Measurements from ENCODE around the gene SLAMF7.
"Not testable (repeated sequence)": the region's sequence is repeated elsewhere in the genome, so short reads cannot be mapped to it uniquely, and the experiment has no call there.

Gene SLAMF7

DNA sequence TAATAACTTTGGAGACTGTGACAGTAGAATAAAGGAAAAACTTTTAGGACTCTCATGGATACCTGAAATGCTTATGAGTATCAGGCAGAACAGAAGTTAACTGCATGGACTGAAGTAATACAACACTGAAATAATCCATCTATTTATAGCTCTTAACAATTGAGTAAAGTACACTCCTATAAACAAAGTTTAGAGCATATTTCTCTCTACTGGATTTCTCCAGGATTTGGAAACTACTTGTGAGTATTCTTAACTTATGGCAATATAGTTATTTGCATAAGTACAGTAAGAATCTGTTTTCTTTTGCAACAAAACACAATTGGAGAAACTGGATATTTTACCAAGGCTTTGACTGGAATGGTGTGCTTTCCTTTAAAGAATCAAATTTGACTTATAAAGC is 17.6 kb upstream of the SLAMF7 start:
- DNase-seq, result no peak

- no peak for DNase-seq
Observed at GRCh38 chr1:160722726-160723125, 16.3 kb upstream of the SLAMF7 start.

DNA sequence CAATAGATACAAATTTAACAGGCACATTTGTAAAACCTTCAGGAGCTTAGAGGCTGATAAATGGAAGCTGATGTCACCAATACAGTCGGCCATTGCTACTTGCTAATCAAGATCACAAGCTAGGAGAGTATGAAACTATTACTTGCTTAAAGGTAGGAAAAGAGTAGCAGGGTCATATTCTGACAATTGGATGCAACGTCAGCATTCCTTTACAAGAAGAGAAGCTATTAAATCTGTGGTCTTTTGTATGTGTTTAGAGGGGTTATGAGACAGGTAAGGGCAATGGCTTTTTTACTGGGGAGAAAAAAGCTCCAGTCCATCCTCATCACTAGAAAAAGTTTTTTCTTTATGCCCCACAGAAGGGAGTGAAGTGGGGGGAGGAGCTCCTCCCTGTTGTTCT is 15.7 kb upstream of the SLAMF7 start:
- no peak for DNase-seq

GRCh38 chr1:160724465-160725242 is 14.4 kb upstream of the SLAMF7 start:
- no peak for DNase-seq

GRCh38 chr1:160726114-160726497 is 12.9 kb upstream of the SLAMF7 start:
- DNase-seq, result no peak

DNA sequence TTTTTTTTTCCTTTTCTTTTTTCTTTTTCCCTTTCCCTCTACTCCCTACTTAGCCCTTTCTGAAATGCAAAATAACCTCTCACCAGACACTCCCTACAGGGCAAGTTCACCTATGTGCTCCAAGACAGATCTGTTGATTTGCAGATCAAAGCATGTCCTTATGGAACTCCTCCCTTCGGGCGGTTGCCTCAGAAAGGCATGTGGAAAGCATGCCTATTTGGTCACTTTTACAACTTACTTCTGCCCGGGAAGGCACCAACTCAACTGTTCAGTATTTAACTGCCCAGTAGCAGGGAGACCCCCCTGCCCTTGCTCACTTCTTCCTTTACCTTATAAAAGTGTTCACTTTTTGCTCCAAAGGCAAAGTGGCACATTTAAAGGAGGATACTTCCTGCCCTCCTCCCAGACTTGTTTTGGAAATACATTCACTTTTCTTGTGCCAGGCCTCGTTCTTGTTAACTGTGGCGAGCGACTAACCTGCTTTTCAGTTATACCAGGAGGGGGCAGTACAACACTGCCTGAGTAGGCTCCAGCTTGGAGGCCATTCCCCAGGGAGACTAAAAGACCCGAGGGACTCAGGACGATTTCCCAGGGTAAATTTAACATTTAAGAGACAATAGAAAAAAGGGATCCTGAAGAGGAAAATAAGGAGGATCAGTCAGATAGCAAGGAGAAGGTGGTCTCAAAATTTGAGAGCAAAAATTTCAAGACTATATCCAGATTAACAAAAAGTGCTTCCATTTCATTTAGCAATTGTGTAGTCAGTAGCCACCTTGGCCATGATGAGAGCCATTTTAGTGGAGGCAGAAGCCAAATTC is 12.3 kb upstream of the SLAMF7 start:
- DNase-seq, result peak; percentile 15

DNA sequence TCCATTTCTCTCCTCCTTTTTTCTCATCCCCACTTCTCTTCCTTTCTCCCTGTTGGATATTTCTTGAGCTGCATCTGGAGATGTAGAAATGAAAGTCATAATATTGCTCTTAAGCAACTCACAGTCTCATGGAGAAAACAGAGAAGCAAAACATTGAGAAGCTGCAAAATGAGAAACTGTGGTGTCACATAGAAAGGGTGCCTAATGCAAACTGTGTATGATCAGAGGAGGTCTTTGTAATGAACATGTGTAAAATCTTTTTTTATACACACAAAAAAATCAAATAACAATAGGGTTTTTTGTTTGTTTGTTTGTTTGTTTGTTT is 11.8 kb upstream of the SLAMF7 start:
- DNase-seq, result no peak

DNA sequence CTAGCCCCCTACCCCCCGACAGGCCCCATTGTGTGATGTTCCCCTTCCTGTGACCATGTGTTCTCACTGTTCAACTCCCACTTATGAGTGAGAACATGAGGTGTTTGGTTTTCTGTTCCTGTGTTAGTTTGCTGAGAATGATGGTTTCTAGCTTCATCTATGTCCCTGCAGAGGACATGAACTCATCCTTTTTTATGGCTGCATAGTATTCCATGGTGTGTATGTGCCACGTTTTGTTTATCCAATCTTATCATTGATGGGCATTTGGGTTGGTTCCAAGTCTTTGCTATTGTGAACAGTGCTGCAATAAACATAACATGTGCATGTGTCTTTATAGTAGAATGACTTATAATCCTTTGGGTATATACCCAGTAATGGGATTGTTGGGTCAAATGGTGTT is 7.5 kb upstream of the SLAMF7 start:
- DNase-seq, result not testable (repeated sequence)

DNA sequence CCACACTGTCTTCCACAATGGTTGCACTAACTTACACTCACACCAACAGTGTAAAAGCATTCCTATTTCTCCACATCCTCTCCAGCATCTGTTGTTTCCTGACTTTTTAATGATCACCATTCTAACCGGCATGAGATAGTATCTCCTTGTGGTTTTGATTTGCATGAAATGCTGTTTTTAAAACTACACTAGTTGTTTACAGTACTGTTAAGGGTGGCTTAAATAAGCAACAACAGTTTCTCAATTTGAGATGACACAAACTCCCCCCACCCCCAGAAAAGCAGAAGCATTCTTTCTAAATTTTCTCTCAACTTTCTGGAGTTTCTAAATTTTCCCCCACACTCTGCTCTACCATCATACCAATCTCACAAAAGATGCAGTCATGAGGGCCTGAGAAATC is 7.1 kb upstream of the SLAMF7 start:
- no peak for DNase-seq

DNA sequence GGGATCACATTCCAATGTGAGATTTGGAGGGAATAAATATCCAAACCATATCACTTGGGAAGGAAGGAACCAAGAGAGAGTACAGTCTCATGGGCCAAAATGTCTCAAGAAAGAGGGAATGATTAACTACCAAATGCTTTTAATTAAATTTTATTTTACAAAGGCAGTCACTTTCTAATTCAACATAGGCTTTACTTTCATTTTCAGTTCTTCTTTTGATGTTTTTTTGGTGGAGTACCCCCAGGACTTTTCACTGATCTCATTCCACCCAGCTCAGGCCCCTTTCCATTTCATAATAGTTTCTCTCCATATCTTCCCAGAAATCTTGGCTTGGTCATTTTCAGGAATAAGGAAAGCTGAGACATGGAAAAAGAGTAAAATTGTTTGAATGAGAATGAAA is 5.1 kb upstream of the SLAMF7 start:
- no peak for DNase-seq

DNA sequence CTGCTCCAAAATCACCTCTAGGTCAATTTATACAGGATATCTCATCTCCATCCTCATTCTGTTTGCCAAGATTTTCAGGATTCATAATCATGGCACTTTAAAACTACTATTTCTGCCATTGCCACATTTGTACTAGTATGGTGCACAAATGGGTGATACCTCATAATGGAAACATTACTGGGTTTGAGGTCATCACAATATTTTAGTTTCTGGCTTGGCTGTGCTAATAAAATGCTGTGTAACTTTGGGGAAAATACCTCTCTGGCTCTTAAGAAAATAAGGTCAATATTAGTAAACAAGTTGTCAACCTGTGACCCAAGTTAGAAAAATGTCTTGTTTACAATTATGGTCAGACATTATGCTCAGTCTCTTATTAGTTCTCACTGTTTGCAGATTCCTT is 4.7 kb upstream of the SLAMF7 start:
- DNase-seq, result no peak

DNA sequence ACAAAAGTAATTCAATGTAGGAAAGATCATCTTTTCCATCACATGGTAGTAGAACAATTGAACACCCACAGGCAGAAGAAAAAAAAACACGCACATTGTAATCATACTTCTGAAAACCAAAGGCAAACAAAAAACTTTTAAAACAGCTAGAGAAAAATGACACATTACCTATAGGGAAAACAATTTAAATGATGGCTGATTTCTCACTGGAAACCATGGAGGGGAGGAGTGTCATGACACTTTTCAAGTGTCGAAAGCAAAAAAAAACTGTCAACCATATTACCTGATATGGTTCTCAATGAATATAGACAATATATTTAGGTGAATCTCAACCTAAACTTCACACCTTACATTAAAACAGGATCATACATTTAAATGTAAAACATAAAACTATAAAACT is 776 bp upstream of the SLAMF7 start:
- DNase-seq, result no peak

- DNase-seq, result no peak
Observed at GRCh38 chr1:160740133-160740688, 1.2 kb downstream of the SLAMF7 start.

- DNase-seq, result no peak
Observed at GRCh38 chr1:160741092-160741501, 2.0 kb downstream of the SLAMF7 start.

- no peak for DNase-seq
Observed at GRCh38 chr1:160741612-160742348, 2.7 kb downstream of the SLAMF7 start.

GRCh38 chr1:160742428-160743127 is 3.5 kb downstream of the SLAMF7 start:
- no peak for DNase-seq

DNA sequence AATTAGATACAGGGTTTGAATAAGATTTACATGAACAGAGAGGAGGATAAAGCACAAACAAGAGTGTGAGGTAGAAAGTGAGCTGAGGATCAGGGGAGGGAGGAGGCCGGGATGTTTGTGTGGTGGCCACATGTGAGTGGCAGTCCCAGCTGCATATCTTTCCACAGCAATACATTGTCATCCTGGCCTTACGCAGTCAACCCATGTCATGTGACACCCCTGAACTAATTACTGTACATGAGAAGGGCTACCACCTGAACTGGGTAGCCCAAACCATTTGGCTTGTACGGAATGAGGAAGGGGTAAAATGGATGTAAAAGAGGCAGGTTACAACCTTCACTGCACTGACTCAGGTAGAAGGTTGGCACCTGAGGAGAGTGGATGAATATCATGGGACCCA is 4.2 kb downstream of the SLAMF7 start:
- DNase-seq, result no peak

DNA sequence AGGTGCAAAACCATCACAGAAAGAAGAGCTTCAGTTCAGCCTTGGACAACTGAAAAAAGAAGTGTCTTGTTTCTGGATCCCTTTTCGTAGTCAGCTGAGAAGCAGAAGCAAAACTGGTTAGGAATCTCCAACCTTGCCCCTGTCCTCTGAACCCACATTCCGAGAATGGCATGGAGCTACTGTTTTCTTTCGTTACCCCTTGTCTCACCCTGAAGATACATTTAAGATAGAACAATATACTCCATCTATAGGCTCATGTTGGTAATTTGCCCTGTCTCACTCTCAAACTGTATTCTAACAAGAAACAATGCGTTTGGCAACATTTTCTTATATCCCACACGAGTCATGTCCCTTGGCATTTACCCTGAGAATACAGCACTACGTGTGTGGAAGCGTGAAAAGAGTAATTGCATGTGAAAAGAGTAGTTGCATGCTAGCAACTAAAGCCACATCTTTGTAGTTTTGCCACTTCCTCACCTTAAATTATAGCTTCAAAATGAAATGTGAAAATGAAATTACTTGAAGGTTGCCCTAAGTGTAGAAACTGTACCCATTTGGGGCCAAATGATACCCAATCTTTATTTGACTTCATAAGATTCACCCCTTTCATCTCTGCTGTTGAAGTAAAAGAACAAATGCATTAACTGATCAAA is 5.3 kb downstream of the SLAMF7 start:
- DNase-seq, result no peak

DNA sequence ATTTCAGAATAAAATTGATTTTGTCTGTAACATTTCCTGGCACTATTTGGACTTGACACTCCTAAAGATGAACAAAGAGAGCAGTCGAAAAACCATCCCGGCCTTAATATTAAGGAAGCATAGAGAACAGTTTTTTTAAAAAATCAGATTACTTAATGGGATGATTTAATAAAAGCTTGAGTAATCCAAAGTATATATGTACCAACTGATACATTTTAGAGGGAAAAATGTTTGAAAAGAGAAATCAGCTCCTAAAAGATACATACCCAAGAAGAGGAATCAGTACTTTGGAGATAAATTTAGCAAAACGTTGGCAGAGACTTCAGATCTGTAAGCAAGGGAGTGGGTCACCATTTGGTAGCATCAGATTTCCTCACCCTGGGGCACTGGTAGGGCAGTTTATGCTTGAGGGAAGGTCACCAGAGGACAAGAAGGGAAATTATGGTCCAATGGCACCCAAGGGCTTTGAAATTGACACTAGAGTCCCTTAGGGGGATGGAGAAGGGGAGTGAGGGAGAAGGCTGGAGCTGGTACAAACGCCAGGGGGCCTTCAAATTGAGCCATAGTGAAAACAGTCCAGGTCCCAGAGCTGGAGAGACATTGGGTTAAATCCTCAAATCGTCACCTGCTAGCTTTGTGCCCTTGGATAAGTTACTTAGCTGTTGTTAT is 5.9 kb downstream of the SLAMF7 start:
- DNase-seq, result no peak

DNA sequence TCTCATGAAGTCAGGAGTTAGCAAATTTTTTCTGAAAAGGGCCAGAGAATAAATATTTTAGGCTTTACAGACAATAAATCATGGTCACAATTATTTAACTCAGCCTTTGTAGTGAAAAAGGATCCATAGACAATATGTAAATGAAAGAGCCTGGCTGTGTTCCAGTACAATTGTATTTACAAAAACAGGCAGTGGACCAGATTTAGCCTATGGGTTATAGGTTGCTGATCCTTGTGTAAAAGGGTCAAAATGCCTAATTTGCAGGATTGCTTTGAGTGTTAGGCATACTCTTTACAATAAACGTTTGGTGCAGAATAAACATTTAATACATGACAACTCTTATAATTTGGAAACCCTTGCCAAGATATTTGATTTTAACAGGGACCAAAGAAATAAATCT is 6.5 kb downstream of the SLAMF7 start:
- DNase-seq, result no peak

DNA sequence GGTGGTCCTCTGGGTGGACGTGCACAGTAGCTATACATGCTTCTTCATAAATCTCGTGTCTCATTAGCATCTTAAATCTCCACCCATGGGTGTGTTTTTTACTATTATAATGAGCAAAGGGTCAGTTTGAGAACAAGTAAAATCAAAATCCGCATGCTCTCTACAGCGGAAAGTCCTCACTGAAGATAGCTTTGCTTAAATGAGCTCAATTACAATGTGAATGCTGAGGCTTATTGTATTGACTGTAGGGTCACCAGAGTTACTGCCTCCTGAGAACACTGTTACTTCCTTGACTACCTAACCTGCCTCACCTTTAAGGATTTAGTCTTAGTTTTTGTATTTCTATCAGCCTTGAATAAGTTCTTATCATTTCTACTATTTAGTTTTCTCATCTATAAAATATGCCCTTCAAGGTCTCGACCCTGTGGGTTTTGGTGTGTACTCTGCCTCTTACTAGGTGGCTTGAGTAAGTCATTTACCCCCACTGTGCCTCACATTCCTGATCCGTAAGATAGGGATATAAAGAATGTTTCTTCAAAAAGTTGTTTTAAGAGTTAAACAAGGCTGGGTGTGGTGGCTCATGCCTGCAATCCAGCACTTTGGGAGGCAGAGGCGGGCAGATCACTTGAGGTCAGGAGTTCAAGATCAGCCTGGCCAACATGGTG is 7.9 kb downstream of the SLAMF7 start:
- DNase-seq, result no peak
